ENCODE measurements around the gene DCHS1.

Gene DCHS1

DNA sequence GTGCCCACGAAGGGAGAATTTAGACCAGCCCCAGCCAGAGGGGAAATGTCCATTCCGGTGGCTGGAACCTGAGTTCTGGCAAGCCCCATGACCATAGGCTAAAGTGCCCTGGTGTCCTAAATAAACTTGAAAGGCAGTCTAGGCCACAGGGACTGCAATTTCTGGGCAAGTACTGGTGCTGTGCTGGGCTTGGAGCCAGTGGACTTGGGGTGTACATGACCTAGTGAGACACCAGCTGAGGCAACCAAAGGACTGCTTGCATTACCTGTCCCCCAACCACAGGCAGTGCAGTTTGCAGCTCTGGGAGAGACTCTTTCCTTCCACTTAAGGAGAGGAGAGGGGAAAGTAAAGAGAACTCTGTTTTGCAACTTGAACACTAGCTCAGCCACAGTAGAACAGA, 75.9 kb downstream of the DCHS1 start:
- Histone ChIP-seq H3K4me3 (ENCODE audit: insufficient read depth, low read depth, low read length, poor library complexity, severe bottlenecking) (no peak overlapping the region), H3K27ac (ENCODE audit: insufficient read depth, low read length, poor library complexity, severe bottlenecking) (no peak overlapping the region), H3K9me3 (ENCODE audit: control insufficient read depth, low read length) (no peaks in the 10 kb centered on the region), H3K27me3 (replicated peaks; ENCODE audit: control insufficient read depth, insufficient read depth, low read length, poor library complexity, severe bottlenecking) (no peaks in the 10 kb centered on the region), H3K36me3 (ENCODE audit: control insufficient read depth, insufficient read depth, low read length) (peaks cover 4% of the 10 kb centered on the region), H3K4me1 (ENCODE audit: control insufficient read depth, insufficient read depth, low read length, poor library complexity, severe bottlenecking) (no peaks in the 10 kb centered on the region)
- no peak for DNase-seq

DNA sequence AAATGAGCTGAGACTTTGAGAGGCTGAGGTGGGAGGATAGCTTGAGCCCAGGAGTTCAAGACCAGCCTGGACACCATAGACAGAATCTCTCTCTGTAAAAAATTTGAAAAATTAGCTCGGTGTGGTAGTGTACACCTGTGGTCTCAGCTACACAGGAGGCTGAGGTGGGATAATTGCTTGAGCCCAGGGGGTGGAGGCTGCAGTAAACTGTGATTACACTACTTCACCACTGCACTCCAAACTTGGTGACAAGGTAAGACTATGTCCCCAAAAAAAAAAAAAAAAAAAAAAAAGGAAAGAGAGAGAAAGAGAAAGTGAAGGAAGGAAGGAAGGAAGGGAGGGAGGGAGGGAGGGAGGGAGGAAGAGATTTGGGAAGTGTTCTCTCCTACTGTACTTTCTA, 77.5 kb downstream of the DCHS1 start:
- H3K9me3 ChIP-seq (ENCODE audit: control insufficient read depth, low read length) = no peaks in the 10 kb centered on the region
- no peaks in the 10 kb centered on the region for H3K27me3 ChIP-seq (replicated peaks; ENCODE audit: control insufficient read depth, insufficient read depth, low read length, poor library complexity, severe bottlenecking)
- H3K36me3 ChIP-seq (ENCODE audit: control insufficient read depth, insufficient read depth, low read length) = no peaks in the 10 kb centered on the region
- no peak overlapping the region for H3K4me3 ChIP-seq (ENCODE audit: insufficient read depth, low read depth, low read length, poor library complexity, severe bottlenecking)
- no peak for DNase-seq
- H3K27ac ChIP-seq (ENCODE audit: insufficient read depth, low read length, poor library complexity, severe bottlenecking) = no peak overlapping the region
- no peaks in the 10 kb centered on the region for H3K4me1 ChIP-seq (ENCODE audit: control insufficient read depth, insufficient read depth, low read length, poor library complexity, severe bottlenecking)

DNA sequence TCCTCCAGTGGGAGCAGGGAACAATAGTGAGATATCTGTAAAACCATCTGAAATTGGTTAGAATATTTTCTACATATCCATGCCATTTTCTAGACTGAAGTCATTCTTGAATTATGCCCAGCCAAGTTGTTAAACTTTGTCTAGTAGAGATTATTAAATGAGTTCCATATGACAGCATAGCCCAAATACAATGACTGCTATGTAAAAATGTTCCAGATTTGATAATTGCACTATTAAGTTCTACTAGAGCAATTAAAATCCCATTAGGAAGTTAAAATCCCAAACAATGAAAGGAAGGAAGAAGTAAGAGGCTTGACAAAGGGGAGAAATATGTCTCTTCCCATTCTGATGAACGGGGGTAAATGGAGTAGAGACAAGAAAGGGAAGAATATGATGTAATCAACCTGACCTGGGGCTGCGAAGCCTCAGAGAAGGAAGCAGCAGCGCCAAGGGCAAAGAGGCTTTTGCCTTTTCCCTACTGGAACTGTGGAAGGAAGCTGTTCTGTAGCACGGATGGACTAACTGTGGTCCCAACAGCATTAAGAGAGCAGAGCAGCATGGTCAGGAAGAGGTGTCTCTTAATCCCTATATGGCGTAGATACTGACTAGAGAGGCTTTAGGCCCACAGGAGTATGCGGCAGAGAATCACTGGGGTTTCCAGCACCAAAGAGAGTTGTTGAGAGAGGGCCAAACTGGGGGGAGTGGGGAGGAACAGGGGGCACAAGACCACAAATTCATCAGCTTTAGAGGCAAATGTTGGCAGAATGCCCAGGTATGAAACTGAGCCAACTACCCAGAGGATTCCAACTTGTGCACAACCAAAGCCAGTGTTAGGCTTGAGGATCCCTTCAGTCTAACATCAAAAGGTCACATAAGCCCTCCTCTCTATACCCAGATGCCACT, 78.9 kb downstream of the DCHS1 start:
- Histone ChIP-seq H3K4me3 (ENCODE audit: insufficient read depth, low read depth, low read length, poor library complexity, severe bottlenecking) (no peak overlapping the region), H3K27ac (ENCODE audit: insufficient read depth, low read length, poor library complexity, severe bottlenecking) (no peak overlapping the region), H3K4me1 (ENCODE audit: control insufficient read depth, insufficient read depth, low read length, poor library complexity, severe bottlenecking) (no peaks in the 10 kb centered on the region), H3K9me3 (ENCODE audit: control insufficient read depth, low read length) (no peaks in the 10 kb centered on the region), H3K36me3 (ENCODE audit: control insufficient read depth, insufficient read depth, low read length) (no peaks in the 10 kb centered on the region), H3K27me3 (replicated peaks; ENCODE audit: control insufficient read depth, insufficient read depth, low read length, poor library complexity, severe bottlenecking) (no peaks in the 10 kb centered on the region)
- DNase-seq = no peak

DNA sequence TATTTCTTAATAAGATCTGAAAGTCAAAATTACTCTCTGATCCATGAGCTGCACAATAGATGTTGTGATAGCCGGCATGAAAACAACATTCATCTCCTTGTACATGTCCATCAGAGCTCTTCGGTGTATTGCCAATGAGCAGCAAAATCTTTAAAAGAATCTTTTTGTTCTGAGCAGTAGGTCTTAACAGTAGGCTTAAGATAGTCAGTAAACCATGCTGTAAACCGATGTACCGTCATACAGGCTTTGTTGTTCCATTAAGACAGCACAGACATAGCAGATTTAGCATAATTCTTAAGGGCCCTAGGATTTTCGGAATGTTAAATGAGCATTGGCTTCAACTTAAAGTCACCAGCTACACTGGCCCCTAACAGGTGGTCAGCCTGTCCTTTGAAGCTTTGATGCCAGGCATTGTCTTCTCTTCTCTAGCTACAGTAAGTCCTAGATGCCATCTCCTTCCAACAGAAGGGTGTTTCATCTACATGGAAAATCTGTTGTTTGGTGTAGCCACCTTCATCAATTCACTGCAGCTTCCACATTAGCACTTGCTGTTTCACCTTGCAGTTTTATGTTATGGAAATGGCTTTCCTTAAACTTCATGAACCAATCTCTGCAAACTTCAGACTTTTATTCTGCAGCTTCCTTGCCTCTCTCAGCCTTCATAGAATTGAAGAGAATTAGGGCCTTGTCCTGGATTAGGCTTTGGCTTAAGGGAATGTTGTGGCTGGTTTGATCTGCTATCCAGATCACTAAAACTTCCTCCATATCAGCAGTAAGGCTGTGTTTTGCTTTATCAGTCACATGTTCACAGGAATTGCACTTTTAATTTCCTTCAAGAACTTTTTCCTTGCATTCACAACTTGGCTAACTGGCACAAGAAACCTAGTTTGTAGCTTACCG, 80.5 kb downstream of the DCHS1 start:
- no peak for DNase-seq
- Histone ChIP-seq H3K9me3 (ENCODE audit: control insufficient read depth, low read length) (no peaks in the 10 kb centered on the region), H3K36me3 (ENCODE audit: control insufficient read depth, insufficient read depth, low read length) (peaks cover 3% of the 10 kb centered on the region), H3K27me3 (replicated peaks; ENCODE audit: control insufficient read depth, insufficient read depth, low read length, poor library complexity, severe bottlenecking) (no peaks in the 10 kb centered on the region), H3K4me3 (ENCODE audit: insufficient read depth, low read depth, low read length, poor library complexity, severe bottlenecking) (no peak overlapping the region), H3K27ac (ENCODE audit: insufficient read depth, low read length, poor library complexity, severe bottlenecking) (no peak overlapping the region), H3K4me1 (ENCODE audit: control insufficient read depth, insufficient read depth, low read length, poor library complexity, severe bottlenecking) (no peaks in the 10 kb centered on the region)

DNA sequence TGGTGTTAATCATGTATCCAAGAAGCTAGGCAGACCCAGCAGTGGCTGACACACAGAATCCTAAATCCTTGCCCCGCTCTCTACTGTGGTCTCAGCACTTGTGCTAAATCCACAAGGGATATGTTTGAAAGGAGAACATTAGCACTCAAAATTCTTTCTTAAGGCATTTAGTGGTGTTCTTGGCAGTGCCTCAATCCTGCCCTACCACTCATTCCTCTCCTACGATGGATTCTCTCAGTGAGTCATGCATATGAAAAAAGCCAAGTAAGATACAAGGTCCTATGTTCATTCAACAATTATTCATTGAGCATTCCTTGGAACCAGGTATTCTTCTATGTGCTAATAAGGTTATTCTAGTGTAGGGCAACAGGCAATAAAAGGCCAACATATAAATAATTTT, 83.4 kb downstream of the DCHS1 start:
- no peaks in the 10 kb centered on the region for H3K4me1 ChIP-seq (ENCODE audit: control insufficient read depth, insufficient read depth, low read length, poor library complexity, severe bottlenecking)
- no peak overlapping the region for H3K27ac ChIP-seq (ENCODE audit: insufficient read depth, low read length, poor library complexity, severe bottlenecking)
- no peak for DNase-seq
- H3K9me3 ChIP-seq (ENCODE audit: control insufficient read depth, low read length) = no peaks in the 10 kb centered on the region
- H3K4me3 ChIP-seq (ENCODE audit: insufficient read depth, low read depth, low read length, poor library complexity, severe bottlenecking) = no peak overlapping the region
- peaks cover 3% of the 10 kb centered on the region for H3K36me3 ChIP-seq (ENCODE audit: control insufficient read depth, insufficient read depth, low read length)
- H3K27me3 ChIP-seq (replicated peaks; ENCODE audit: control insufficient read depth, insufficient read depth, low read length, poor library complexity, severe bottlenecking) = no peaks in the 10 kb centered on the region

DNA sequence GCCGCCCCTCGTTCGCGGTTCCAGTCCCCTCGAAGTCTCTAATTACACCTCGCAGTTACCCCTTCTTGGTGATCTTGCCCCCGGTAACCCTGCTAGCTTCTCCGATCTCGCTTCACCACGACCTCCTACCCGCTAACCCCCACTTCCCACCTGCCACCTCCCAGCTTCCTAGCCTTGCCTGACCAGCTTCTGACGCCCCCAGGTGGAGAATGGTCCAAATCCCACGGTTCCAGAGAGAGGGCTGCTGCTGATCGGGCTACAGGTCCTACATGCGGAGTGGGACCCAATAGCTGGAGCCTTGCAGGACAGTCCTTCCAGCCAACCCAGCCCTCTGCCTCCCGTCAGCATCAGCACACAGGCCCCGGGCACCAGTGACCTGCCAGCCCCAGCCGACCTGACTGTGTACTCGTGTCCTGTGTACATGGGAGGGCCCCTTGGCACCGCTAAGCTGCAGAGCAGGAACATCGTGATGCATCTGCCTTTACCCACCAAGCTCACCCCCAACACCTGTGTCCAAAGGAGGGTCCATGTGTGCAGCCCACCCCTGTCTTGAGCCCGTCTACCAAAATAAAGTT, 84.1 kb downstream of the DCHS1 start:
- Histone ChIP-seq H3K27ac (ENCODE audit: insufficient read depth, low read length, poor library complexity, severe bottlenecking) (no peak overlapping the region), H3K4me3 (ENCODE audit: insufficient read depth, low read depth, low read length, poor library complexity, severe bottlenecking) (no peak overlapping the region), H3K4me1 (ENCODE audit: control insufficient read depth, insufficient read depth, low read length, poor library complexity, severe bottlenecking) (no peaks in the 10 kb centered on the region), H3K9me3 (ENCODE audit: control insufficient read depth, low read length) (no peaks in the 10 kb centered on the region), H3K36me3 (ENCODE audit: control insufficient read depth, insufficient read depth, low read length) (peaks cover 3% of the 10 kb centered on the region), H3K27me3 (replicated peaks; ENCODE audit: control insufficient read depth, insufficient read depth, low read length, poor library complexity, severe bottlenecking) (no peaks in the 10 kb centered on the region)
- DNase-seq = no peak

Measured in effector memory CD4-positive, alpha-beta T cell (primary cell).